A549 treated with GW870086 at 1 μM for 4 hours (cell line): ENCODE results near the gene AAK1. TPM values are rescaled to one million over a fixed set of nuclear protein-coding genes. Genes with fewer than 3 reads are reported as not detected.

Source experiments
- total RNA-seq: library from RNA; stranded (reverse); fragments of 200-300 nt; extraction: Qiagen RNA extraction; gene quantifications from 5 replicates; pipeline ENCODE4 v1.2.3, GENCODE V29; 2022; ENCODE audit warnings: low read depth

AAK1 gene
- total RNA-seq: 9.5 to 17.9 TPM (median 14.5 TPM) in 5 replicates

DNA sequence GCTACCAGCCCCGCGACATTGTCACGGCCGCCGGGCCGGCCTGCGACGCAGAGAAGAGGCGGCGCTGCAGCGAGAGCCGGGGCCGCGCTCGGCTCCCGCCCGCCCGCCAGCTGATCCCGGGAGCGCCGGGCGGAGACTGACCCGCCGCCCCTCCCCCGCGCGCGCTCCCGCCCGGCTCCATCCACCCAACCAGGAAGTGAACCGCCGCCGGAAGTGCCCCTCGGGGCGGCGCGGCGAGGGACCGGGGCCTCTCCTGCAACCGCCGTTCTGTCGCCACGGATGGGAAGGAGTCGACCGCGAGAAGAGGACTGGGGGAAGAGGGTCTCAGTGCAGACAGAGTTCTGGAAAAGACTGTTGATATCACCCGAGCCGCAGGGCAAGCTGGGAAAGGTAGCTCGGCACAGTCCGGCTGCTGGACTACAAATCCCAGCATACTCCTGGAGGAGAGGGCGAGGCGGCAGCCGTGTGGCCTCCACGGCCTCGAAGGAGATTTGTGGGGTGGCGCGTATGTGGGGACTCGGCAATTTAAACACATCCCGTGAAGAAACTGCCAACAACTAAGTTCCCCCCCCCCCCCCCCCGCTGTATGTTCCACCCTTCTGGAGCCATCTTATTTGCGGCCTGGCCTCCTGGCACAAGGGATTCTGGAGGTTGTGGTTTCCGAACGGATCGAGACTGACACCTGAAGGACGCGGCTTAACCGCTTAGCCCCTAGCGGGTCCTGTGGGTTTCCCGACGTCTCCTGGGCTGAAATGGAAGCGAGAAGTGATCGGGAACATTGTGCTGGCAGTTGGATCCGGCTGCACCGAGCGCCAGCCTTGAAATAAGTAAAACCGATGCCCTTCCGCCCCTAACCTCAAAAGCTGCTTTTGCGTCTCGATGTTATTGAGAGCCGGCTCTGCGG is at the start of gene AAK1:
AAK1 (minus strand) TSS at position 138 of the 904 bp plus-strand sequence. CDS start 699 bp downstream, outside the sequence.

DNA sequence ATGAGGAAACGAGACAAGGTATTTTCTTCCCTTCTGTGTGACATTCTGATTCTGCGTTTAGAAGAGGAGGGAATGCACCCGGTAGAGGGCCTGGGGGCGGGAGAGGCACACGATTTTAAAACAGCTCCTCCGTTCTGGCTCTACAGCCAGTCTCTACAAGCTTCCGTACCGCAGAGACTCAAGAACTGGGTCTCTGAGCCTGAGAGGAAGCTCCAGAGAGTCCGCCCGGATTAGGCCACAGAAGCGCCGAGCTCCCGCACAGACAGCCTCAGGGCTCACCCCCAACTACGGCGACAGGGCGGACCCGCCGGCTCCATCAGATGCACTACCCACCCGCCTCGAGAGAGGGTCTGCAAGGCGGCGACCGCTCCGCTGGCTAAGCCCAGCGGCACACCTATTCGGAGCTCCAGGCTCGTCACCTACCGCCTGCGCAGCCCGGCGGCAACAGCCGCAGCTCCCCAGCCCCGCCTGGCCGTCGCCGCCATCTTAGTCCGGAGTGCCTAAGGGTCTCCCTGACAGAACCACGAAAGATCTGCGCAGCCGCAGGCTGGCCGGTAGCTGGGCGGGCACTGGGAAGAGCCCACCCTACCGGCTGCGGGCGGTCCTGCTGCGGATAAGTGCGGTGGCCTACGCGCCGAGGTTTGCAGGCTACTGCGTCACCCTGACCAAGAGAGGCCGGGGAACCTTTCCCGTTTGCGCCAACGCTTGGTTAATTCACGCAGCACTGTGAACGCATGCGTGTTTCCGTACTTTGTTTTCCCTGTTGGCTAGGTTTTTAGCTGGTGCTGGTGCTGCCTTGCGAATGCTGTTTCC is 206.4 kb downstream of the AAK1 start, which contains the start of gene NFU1:
NFU1 (minus strand) TSS at position 498 of the 813 bp plus-strand sequence; CDS start at position 485, 13 bp downstream.

Other genes starting within 250 kb of the AAK1 start
- gene NFU1, start 206.3 kb downstream of the AAK1 start, total RNA-seq: 41.1 to 53.1 TPM (median 46.6 TPM) in 5 replicates
- gene ANXA4, start 98.4 kb upstream of the AAK1 start, total RNA-seq: 332 to 386 TPM (median 354 TPM) in 5 replicates
- gene GMCL1, start 185.9 kb upstream of the AAK1 start, total RNA-seq: 6.6 to 12.1 TPM (median 9.9 TPM) in 5 replicates